Muscle layer of duodenum (tissue), 2 donors: ENCODE measurements around the gene PURA.

Source experiments
- H3K27ac ChIP-seq: one replicate; pipeline ENCODE4 v1.7.0; 2013; ENCODE audit warnings: mild to moderate bottlenecking, low read length
- H3K27me3 ChIP-seq: one replicate; pipeline ENCODE4 v1.7.0; 2013; ENCODE audit warnings: low read depth, mild to moderate bottlenecking, control low read depth, low read length
- H3K36me3 ChIP-seq, 2 donors: one replicate each; pipeline ENCODE4 v1.7.0; 2013; ENCODE audit warnings: low read length in 2 of 2, control low read depth in 1 of 2, mild to moderate bottlenecking in 1 of 2; ENCODE audit not compliant: insufficient read depth in 2 of 2, control insufficient read depth in 1 of 2
- H3K4me1 ChIP-seq, 2 donors: one replicate each; pipeline ENCODE4 v1.7.0; 2013; ENCODE audit warnings: low read length in 2 of 2, mild to moderate bottlenecking in 2 of 2, control low read depth in 1 of 2, moderate library complexity in 1 of 2; ENCODE audit not compliant: insufficient read depth in 2 of 2, control insufficient read depth in 1 of 2
- H3K4me3 ChIP-seq, 2 donors: one replicate each; pipeline ENCODE4 v1.7.0; 2013; ENCODE audit warnings: low read length in 2 of 2, low read depth in 1 of 2, mild to moderate bottlenecking in 1 of 2
- H3K9me3 ChIP-seq, 2 donors: one replicate each; pipeline ENCODE4 v1.7.0; 2013; ENCODE audit warnings: low read length in 2 of 2, control low read depth in 1 of 2, mild to moderate bottlenecking in 1 of 2; ENCODE audit not compliant: control insufficient read depth in 1 of 2
- donor health status: healthy.

PURA gene

DNA sequence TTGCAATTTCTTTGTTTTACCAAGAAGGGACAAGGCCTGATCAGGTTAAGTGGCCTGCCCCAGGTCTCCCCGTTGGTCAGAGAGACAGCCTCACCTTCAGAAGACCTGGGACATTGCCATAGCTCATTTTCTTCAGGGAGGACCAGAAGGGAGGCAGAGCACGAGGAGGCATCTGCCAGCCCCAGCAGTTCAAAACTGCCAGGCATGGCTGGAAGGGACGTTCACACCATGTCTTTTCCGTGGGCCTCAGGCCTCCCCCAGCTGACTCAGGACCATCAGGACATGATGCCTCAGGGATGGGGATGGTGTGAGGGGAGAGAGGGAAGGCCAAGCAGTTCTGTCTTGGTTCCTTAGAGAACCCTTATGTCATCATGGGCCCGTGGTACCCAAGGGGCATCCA, 28.3 kb downstream of the PURA start:
- no peaks in the 10 kb centered on the region for H3K27me3 ChIP-seq
- no peaks in the 10 kb centered on the region for H3K36me3 ChIP-seq
- H3K4me3 ChIP-seq = no peak overlapping the region
- H3K4me1 ChIP-seq = peaks cover 5 to 21% of the 10 kb centered on the region in 2 donors
- no peaks in the 10 kb centered on the region for H3K9me3 ChIP-seq
- no peak overlapping the region for H3K27ac ChIP-seq

DNA sequence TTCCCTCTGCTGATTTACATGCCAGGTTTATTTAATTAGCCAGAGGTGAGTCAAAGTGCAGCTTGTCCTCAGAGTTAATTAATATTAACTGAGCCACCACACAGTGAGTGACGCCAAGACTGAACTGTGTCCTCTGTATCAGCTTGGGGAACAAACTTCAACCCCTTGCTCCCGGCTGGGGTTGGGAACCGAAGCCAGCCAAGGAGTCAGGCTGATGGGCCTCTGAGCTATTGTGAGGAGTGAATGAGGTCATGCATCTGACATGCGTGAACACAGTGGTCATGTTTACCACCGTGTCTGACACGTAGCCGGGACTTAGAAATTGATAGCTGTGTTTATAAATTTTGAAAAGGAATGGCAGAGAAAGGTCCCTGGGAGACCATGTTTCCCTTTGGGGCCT, 28.9 kb downstream of the PURA start:
- Histone ChIP-seq H3K4me1 (peaks cover 5 to 21% of the 10 kb centered on the region in 2 donors), H3K27me3 (no peaks in the 10 kb centered on the region), H3K4me3 (no peak overlapping the region), H3K27ac (no peak overlapping the region), H3K36me3 (no peaks in the 10 kb centered on the region), H3K9me3 (no peaks in the 10 kb centered on the region)

DNA sequence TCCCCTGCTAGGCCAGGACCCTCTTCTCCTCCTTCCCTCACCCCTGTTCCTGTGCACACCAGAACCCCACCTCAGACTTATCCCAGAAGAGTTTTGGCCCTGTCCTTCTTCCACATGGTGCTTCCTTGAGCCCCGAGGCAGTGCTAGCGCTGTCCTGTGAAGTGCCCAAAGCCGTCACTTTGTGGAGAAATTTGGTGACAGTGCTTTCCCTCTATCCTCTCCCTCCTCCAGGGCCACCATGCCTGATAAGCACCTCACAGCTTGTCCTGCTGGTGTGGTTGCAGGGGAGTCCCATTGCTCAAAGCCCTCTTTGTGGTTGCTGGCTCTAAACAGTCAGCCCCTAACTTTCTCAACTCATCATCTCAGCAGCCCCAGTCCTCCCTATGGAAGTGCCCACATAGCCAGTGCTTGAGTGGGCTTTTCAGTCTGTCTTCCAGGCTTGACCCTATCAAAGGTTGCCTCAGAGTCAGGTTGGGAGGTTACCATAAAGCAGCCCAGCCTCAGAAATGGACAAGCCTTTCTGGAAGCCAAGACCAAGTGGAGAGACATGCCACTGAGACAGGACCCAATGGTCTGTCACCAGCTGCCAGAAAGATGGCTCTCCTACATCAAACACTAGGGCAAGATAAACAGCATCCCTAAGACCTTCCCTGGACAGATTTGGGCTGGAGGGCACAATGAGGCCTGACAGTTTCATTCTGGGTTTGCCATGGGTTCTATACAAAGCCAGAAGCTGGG, 29.8 kb downstream of the PURA start:
- H3K36me3 ChIP-seq = no peaks in the 10 kb centered on the region
- peaks cover 5 to 21% of the 10 kb centered on the region in 2 donors for H3K4me1 ChIP-seq
- no peak overlapping the region for H3K4me3 ChIP-seq
- no peak overlapping the region for H3K27ac ChIP-seq
- H3K9me3 ChIP-seq = no peaks in the 10 kb centered on the region
- no peaks in the 10 kb centered on the region for H3K27me3 ChIP-seq

DNA sequence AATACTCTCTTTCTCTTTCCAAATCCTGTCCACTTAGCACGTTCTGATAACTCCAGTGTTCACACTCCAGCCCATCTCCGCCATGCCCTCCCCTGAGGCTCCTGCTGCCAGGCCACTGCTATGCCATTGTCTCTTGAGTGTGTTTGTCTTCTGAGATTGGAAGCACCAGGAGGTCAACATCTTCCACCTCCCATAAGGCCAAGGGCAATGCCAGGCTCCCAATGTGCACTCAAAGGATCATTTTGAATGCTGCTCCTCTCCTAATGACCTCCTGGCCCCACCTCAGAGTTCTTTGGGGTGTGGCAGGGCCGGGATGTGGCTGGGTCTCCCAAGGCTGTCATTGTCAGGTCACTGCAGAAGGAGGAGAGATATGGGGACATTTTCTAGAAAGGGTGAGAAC, 31.3 kb downstream of the PURA start:
- Histone ChIP-seq H3K27me3 (no peaks in the 10 kb centered on the region), H3K9me3 (no peaks in the 10 kb centered on the region), H3K4me3 (peak overlapping the region in 1 of 2 donors; percentile 63), H3K4me1 (peaks cover 5 to 21% of the 10 kb centered on the region in 2 donors), H3K27ac (no peak overlapping the region), H3K36me3 (no peaks in the 10 kb centered on the region)

DNA sequence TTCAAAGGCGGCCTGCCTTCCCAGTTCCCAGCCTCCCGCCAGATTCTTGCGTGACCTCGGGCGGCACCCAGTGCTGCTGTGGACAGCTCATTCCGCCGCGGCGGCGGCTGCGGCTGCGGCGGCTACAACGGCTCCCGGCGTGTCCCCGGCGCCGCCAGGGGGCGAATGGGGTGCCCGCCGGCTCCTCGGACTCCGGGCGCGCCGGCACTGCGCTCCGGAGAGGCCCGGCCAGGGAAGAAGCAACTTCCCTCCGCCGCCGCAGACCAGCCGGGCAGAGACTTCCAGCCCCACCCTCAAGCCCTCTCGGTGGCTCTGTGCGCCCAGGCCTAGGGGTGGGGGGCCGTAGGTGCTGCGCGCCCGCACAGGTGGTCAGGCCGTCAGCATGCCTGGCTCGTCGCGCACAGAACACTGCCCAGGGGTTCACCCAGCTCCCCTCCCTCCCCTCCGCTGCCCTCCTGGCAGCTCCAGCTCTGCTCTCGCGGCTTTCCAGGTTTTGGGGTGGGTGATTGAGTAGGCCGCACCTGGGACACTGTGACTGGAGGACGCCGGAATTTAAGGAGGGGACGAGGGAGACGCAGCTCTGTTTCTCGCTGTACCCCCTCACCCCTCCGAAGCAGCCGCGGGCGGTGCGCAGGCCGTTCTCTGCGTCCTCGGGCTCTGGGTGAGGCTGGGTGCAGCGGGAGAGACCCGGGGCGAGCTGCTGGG, 32.1 kb downstream of the PURA start:
- peaks cover 5 to 14% of the 10 kb centered on the region in 2 donors for H3K4me1 ChIP-seq
- H3K27me3 ChIP-seq = no peaks in the 10 kb centered on the region
- H3K27ac ChIP-seq = no peak overlapping the region
- peak overlapping the region in 1 of 2 donors; percentile 63 for H3K4me3 ChIP-seq
- H3K9me3 ChIP-seq = no peaks in the 10 kb centered on the region
- no peaks in the 10 kb centered on the region for H3K36me3 ChIP-seq

DNA sequence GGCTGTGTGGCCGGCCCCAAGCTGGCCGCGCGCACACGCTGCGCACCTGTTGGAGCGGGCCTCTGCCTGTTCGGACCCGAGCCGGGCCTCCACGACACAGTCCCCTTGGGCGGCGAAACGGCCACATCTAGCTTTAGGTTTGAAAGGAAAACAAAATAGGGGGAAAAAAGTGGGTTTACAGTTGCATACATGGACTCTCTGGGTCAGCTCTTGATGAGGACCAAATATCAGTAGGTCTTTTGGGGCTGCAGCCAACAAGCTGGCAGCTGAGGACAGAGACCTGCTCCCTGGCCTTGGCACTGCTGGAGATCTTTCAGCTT, 32.6 kb downstream of the PURA start:
- peaks cover 5 to 12% of the 10 kb centered on the region in 2 donors for H3K4me1 ChIP-seq
- no peak overlapping the region for H3K27ac ChIP-seq
- H3K4me3 ChIP-seq = peak overlapping the region in 1 of 2 donors; percentile 63
- no peaks in the 10 kb centered on the region for H3K9me3 ChIP-seq
- no peaks in the 10 kb centered on the region for H3K27me3 ChIP-seq
- H3K36me3 ChIP-seq = no peaks in the 10 kb centered on the region

DNA sequence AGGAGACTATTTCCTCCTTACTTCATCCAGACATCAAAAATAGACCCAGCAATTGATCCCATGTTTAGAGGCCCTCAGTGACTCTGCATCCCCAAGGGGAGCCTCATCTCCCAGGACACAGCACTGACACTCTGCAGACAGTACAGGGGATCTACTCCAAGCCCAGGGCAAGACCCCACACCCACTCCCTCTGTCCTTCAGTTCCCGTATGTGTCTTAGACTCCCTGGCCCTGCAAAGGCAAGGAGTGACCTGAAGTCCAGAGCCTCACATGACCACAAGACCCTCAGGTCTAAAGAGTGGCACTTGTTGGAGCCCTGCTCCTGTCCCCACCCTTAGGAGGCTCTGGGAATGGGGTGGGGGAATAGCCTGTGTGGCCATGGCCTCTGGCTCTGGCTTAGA, 33.6 kb downstream of the PURA start:
- no peaks in the 10 kb centered on the region for H3K36me3 ChIP-seq
- H3K9me3 ChIP-seq = no peaks in the 10 kb centered on the region
- peaks cover 5 to 12% of the 10 kb centered on the region in 2 donors for H3K4me1 ChIP-seq
- no peak overlapping the region for H3K27ac ChIP-seq
- H3K4me3 ChIP-seq = no peak overlapping the region
- H3K27me3 ChIP-seq = no peaks in the 10 kb centered on the region

DNA sequence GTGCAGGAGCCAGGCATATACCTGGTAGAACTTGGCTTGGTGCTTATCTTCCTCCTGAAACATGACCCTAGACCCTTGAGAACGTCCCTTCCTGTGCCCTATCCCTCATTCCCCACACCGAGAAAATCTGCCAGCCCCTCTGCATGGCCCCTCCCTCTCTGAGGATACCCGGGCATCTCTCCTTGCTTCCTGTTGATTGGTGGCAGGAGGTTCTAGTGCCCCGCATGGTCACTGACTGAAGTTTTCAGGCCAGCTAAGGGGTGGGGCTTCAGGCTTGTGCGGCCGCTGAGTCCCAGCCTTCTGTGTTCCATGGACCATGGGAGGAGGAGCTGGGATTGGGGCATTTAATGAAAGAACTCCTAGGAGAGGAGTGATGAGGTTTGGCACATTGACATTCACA, 34.6 kb downstream of the PURA start:
- no peaks in the 10 kb centered on the region for H3K27me3 ChIP-seq
- H3K9me3 ChIP-seq = no peaks in the 10 kb centered on the region
- H3K4me1 ChIP-seq = peaks cover 5 to 19% of the 10 kb centered on the region in 2 donors
- no peak overlapping the region for H3K27ac ChIP-seq
- H3K36me3 ChIP-seq = no peaks in the 10 kb centered on the region
- no peak overlapping the region for H3K4me3 ChIP-seq

DNA sequence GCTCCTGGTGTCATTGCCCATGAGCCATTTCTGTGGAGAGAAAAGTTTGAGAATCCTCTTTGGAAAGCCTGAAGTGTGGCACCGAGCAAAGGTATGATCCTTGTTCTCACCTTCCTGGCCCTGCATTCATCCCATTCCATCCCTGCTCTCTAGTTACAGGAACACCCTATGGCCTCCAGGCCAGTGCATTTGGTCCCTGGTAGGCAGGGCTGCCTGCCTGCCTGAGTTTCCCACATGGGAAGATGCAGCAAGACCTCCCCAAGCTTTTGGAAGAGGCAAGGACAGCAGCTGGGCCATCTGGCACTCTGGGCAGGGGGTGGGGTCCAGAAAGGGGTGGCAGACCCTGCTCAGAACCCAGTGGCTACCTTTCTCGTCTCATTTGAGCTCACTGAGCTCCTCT, 36.3 kb downstream of the PURA start:
- Histone ChIP-seq H3K27ac (no peak overlapping the region), H3K4me1 (peaks cover 4 to 25% of the 10 kb centered on the region in 2 donors), H3K4me3 (no peak overlapping the region), H3K36me3 (no peaks in the 10 kb centered on the region), H3K9me3 (no peaks in the 10 kb centered on the region), H3K27me3 (no peaks in the 10 kb centered on the region)

DNA sequence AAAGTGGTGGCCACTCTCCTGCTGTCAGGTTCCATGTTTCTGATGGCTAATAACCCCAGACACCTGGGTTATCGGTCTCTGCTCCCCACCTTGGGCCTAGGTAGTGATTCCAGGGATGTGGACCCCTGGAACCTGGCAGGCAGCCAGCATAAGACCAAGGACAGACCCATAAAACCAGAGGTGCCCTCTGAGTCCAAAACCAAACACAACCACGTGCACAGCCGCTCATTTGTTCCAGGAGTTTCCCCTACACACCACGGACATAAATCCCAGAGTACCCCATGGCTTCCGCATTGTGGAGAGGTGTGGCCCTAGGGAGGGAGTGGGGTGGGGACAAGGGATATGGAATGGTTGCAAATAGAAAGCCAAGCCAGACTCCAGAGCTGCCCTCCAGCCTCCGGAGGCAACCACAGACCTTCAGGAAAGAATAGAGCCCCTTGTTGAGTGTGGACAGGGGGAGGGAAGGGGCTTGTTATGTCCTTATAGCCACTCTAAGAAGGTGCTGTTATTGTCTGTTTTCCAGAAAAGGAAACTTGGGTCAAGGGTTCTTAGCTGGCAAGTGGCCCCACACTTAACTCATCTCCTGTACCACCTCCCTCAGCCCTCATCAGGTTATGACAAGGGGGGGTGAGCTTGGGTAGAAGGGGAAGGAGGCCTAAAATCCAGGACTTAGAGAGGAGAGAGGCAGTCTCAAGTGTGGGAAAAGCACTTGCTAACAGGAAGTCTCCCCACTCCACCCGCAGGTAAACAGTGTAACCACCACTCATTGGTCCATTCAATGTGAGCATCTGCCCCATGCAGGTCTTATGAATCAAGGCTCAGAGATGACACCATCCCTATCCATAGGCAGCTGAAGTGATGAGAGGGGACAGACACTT, 37.5 kb downstream of the PURA start:
- Histone ChIP-seq H3K4me3 (no peak overlapping the region), H3K27ac (no peak overlapping the region), H3K4me1 (peaks cover under 1 to 20% of the 10 kb centered on the region in 2 donors), H3K9me3 (no peaks in the 10 kb centered on the region), H3K36me3 (no peaks in the 10 kb centered on the region), H3K27me3 (no peaks in the 10 kb centered on the region)
